Psoas muscle (tissue), 8 donors: ENCODE measurements around the gene MTFMT. TPM values are rescaled to one million over a fixed set of nuclear protein-coding genes. Genes with fewer than 3 reads are reported as not detected.
"Not testable (repeated sequence)": the region's sequence is repeated elsewhere in the genome, so short reads cannot be mapped to it uniquely, and the experiment has no call there.

ENCODE experiments used
- ATAC-seq, 4 donors: fragments of 200-7000 bp; cut with Tn5 transposase; one replicate each; pipeline ENCODE4 v1.9.1; 2020; ENCODE audit warnings: moderate library complexity in 3 of 4, mild to moderate bottlenecking in 2 of 4
- DNase-seq, 2 donors: peaks; one replicate each; pipeline ENCODE4 v3.0.0-alpha.2; 2020
- H3K27ac ChIP-seq: fragments of 200-600 bp; one replicate; pipeline ENCODE4 v1.8.0; 2022
- H3K27me3 ChIP-seq, 3 donors: fragments of 200-600 bp in 1 of 3; one replicate each; pipeline versions ENCODE4 v1.6.1 to v1.8.0; 2013 to 2022; ENCODE audit warnings: low read length in 2 of 3, mild to moderate bottlenecking in 2 of 3, moderate library complexity in 1 of 3; ENCODE audit not compliant: insufficient read depth in 3 of 3
- H3K36me3 ChIP-seq, 2 donors: fragments of 200-600 bp in 1 of 2; one replicate each; pipeline versions ENCODE4 v1.6.1 to v1.8.0; 2013 to 2022; ENCODE audit warnings: low read depth in 1 of 2, mild to moderate bottlenecking in 1 of 2, moderate library complexity in 1 of 2; ENCODE audit not compliant: insufficient read depth in 1 of 2
- H3K4me1 ChIP-seq: fragments of 200-600 bp; one replicate; pipeline ENCODE4 v1.8.0; 2022
- H3K4me3 ChIP-seq: fragments of 200-600 bp; one replicate; pipeline ENCODE4 v1.8.0; 2022; ENCODE audit warnings: mild to moderate bottlenecking
- H3K9me3 ChIP-seq: fragments of 200-600 bp; one replicate; pipeline ENCODE4 v1.8.0; 2022
- CTCF ChIP-seq: fragments of 200-600 bp; IDR thresholded peaks from one replicate; pipeline ENCODE4 v1.8.0; 2022; ENCODE audit warnings: antibody characterized with exemption
- WGBS, 3 donors: extraction: QIAGEN DNeasy Blood & Tissue Kit; methylation state at CpG; one replicate each; pipeline versions ENCODE4 v1.1.6 to v1.1.7; 2013; 5-methylcytosine and 5-hydroxymethylcytosine counted together
- intact Hi-C, 2 donors: fragments of 100-400 bp; cut with DNase I; formaldehyde crosslinking; loops; one replicate each; pipeline versions ENCODE4 v1.11.0 to v1.14.2; 2022
- long read RNA-seq, 2 donors: library from polyadenylated mRNA; unstranded; transcript quantifications; one replicate each; pipeline ENCODE4 v2.0.0, GENCODE V29; 2021
- polyA plus RNA-seq, 3 donors: library from polyadenylated mRNA; stranded (reverse); fragments of 200-250 nt; gene quantifications; one replicate each; pipeline ENCODE4 v1.2.3, GENCODE V29; 2013
- total RNA-seq, 4 donors: library from RNA; stranded (reverse); fragmentation: NEBNext Ultra II Directional in 2 of 4; extraction: Animal tissue kit (Norgen Biotek cat#: 25700) in 2 of 4; gene quantifications; one replicate each; pipeline versions ENCODE4 v1.2.1 to v1.2.4, GENCODE V29; 2021 to 2023
- donor health status: healthy with polysubstance abuse.
- donor health status: DM: no; HTN: no; CAD: no; lungs with moderate emphysema.
- donor health status: Bipolar disorder and iron deficiency.
- donor health status: healthy.
- donor health status: DM: yes; HTN: yes; CAD: no.
- donor health status: DM: no; HTN: no; CAD: no.
- donor health status: DM: no; HTN: no; CAD: no.
- donor health status: DM: yes; HTN: yes; CAD: no.

MTFMT gene
- total RNA-seq (10 to 100 TPM in 3 of 4 donors, 1 to 10 TPM in 1; 9.5 to 18.1 (median 14.8) TPM), polyA plus RNA-seq (10 to 100 TPM in 2 of 3 donors, 1 to 10 TPM in 1; 9.4 to 14.4 (median 10.0) TPM)
- long read RNA-seq, donor 1, transcript MTFMT-201 (9 exons, 2,734 nt): major isoform, 9 of 13 reads
- long read RNA-seq, donor 1, partial matches to known transcripts: 1 of 13 reads
- long read RNA-seq, donor 1, other reads (novel, unspliced or antisense): 3 of 13 reads
- long read RNA-seq, donor 2, transcript MTFMT-201 (9 exons, 2,734 nt): major isoform, 15 of 19 reads
- long read RNA-seq, donor 2, partial matches to known transcripts: 1 of 19 reads
- long read RNA-seq, donor 2, other reads (novel, unspliced or antisense): 3 of 19 reads

- Histone ChIP-seq H3K4me3 (peak within 1 kb of the TSS; percentile 95), H3K9me3 (no peaks in the 10 kb centered on the region), H3K27me3 (no peaks in the 10 kb centered on the region), H3K4me1 (peaks cover 14% of the 10 kb centered on the region), H3K27ac (peak within 1 kb of the TSS; percentile 78), H3K36me3 (peaks cover 4 to 30% of the 10 kb centered on the region in 2 donors)
- ATAC-seq (peak; percentile 94 to 98 (median 96)), DNase-seq (peak; percentile 93 to 96)
- intact Hi-C loops: loop anchor here in 1 of 2 donors (10.0 kb wide), 1 partner anchor 156 kb away; the partner anchor contains the start of gene CLPX
- peak; percentile 5 for TF ChIP-seq CTCF
- WGBS, 3 donors: 0 to 1% (median 1%) methylated on average over 51 to 73 of the region's 73 CpGs
These were observed at the start of gene MTFMT for GRCh38 chr15:65028921-65029735. TSS of gene MTFMT (minus strand) at chr15:65029639. CDS start at chr15:65029613, 26 bp downstream.

GRCh38 chr15:65077981-65078352 is 48.5 kb upstream of the MTFMT start:
- 9 to 29% (median 10%) methylated on average over 20 to 24 of the region's 24 CpGs for WGBS, 3 donors
- peak overlapping the region; percentile 87 for H3K27ac ChIP-seq
- DNase-seq (peak; percentile 74 to 92), ATAC-seq (peak; percentile 78 to 89 (median 87))
- TF ChIP-seq CTCF: peak; percentile 60
- H3K4me3 ChIP-seq: peak overlapping the region; percentile 52
- intact Hi-C loops: loop anchor here in 1 of 2 donors (1.0 kb wide), 1 partner anchor 24 kb away; no protein-coding TSS in a partner anchor
- peaks cover 34% of the 10 kb centered on the region for H3K4me1 ChIP-seq
- H3K9me3 ChIP-seq: no peaks in the 10 kb centered on the region
- H3K36me3 ChIP-seq: no peaks in the 10 kb centered on the region
- H3K27me3 ChIP-seq: no peaks in the 10 kb centered on the region

GRCh38 chr15:65077291-65077980 is 48.0 kb upstream of the MTFMT start:
- Histone ChIP-seq H3K36me3 (no peaks in the 10 kb centered on the region), H3K27ac (peak overlapping the region; percentile 87), H3K4me3 (peak overlapping the region; percentile 52), H3K9me3 (no peaks in the 10 kb centered on the region), H3K4me1 (peaks cover 29% of the 10 kb centered on the region), H3K27me3 (no peaks in the 10 kb centered on the region)
- intact Hi-C loops: no loop called here
- DNase-seq: no peak
- peak in 3 of 4 donors; percentile 6 to 17 (median 9) for ATAC-seq
- 51 to 69% (median 57%) methylated on average over 82 to 85 of the region's 85 CpGs for whole genome bisulfite sequencing, 3 donors
- TF ChIP-seq CTCF: no peak

GRCh38 chr15:65076486-65077290 is 47.2 kb upstream of the MTFMT start, which contains the start of gene KBTBD13:
TSS of gene KBTBD13 (plus strand) at chr15:65076746. CDS start at chr15:65076816, 70 bp downstream.
- 57 to 68% (median 58%) methylated on average over 64 to 73 of the region's 73 CpGs for WGBS, 3 donors
- TF ChIP-seq CTCF: no peak
- ATAC-seq (peak; percentile 73 to 94 (median 90)), DNase-seq (peak in 1 of 2 donors; percentile 74)
- Histone ChIP-seq H3K4me1 (peaks cover 32% of the 10 kb centered on the region), H3K9me3 (no peaks in the 10 kb centered on the region), H3K36me3 (no peaks in the 10 kb centered on the region), H3K4me3 (peak within 1 kb of the TSS; percentile 52), H3K27me3 (no peaks in the 10 kb centered on the region), H3K27ac (peak within 1 kb of the TSS; percentile 87)
- intact Hi-C loops: no loop called here

GRCh38 chr15:65075607-65076395 is 46.4 kb upstream of the MTFMT start:
- intact Hi-C loops, DNase-seq, ATAC-seq, H3K27me3 ChIP-seq, H3K9me3 ChIP-seq, H3K36me3 ChIP-seq: not testable (repeated sequence)
- WGBS, 3 donors: 43 to 53% (median 44%) methylated on average over 12 of the region's 12 CpGs
- H3K27ac ChIP-seq: peak overlapping the region; percentile 87
- H3K4me1 ChIP-seq: peaks cover 41% of the 10 kb centered on the region
- H3K4me3 ChIP-seq: peak overlapping the region; percentile 52

- H3K27me3 ChIP-seq, H3K27ac ChIP-seq, DNase-seq, H3K9me3 ChIP-seq, intact Hi-C loops, H3K4me3 ChIP-seq, H3K36me3 ChIP-seq, ATAC-seq: not testable (repeated sequence)
- H3K4me1 ChIP-seq: peaks cover 49% of the 10 kb centered on the region
- WGBS, 3 donors: 93 to 100% (median 94%) methylated on average over 7 to 22 of the region's 22 CpGs
These were observed 45.5 kb upstream of the MTFMT start for GRCh38 chr15:65074946-65075345.
